Muscle of leg (tissue), 11 donors: Measurements from ENCODE around the gene KLF2. TPM values are rescaled to one million over a fixed set of nuclear protein-coding genes. Genes with fewer than 3 reads are reported as not detected.

Experiments
- DNase-seq: peaks from one replicate; pipeline ENCODE4 v3.0.0; 2013
- H3K27ac ChIP-seq: one replicate; pipeline ENCODE4 v1.5.1; 2013; ENCODE audit warnings: mild to moderate bottlenecking, low read length, control low read depth
- H3K27me3 ChIP-seq: one replicate; pipeline ENCODE4 v1.6.1; 2013; ENCODE audit warnings: low read length; ENCODE audit not compliant: control insufficient read depth, insufficient read depth
- H3K36me3 ChIP-seq: one replicate; pipeline ENCODE4 v1.6.1; 2013; ENCODE audit warnings: low read length; ENCODE audit not compliant: control insufficient read depth, insufficient read depth
- H3K4me1 ChIP-seq: one replicate; pipeline ENCODE4 v1.6.1; 2013; ENCODE audit warnings: low read length; ENCODE audit not compliant: control insufficient read depth, insufficient read depth
- H3K4me3 ChIP-seq: one replicate; pipeline ENCODE4 v1.5.1; 2013; ENCODE audit warnings: low read length, control low read depth
- H3K9me3 ChIP-seq: replicated peaks from 2 replicates; pipeline ENCODE4 v1.6.1; 2013; ENCODE audit warnings: low read depth, low read length; ENCODE audit not compliant: control insufficient read depth
- WGBS: methylation state at CpG from one replicate; pipeline ENCODE4 v1.1.5; 2013; ENCODE audit warnings: missing lambda C conversion rate; ENCODE audit not compliant: insufficient coverage; 5-methylcytosine and 5-hydroxymethylcytosine counted together
- polyA plus RNA-seq, 8 donors: library from polyadenylated mRNA; unstranded; fragments of 120-200 nt; gene quantifications; one replicate each; pipeline versions ENCODE4 v1.2.1 to v1.2.3, GENCODE V29; 2013; ENCODE audit warnings: inconsistent platforms in 1 of 8, low replicate concordance in 1 of 8; ENCODE audit not compliant: insufficient read length in 8 of 8, insufficient read depth in 1 of 8
- total RNA-seq: library from RNA; stranded (reverse); fragments of 120-200 nt; gene quantifications from one replicate; pipeline ENCODE4 v1.2.4, GENCODE V29; 2013

KLF2 gene
- total and polyA plus RNA-seq, 9 donors: 15.3 to 99.1 (median 79.5) TPM

DNA sequence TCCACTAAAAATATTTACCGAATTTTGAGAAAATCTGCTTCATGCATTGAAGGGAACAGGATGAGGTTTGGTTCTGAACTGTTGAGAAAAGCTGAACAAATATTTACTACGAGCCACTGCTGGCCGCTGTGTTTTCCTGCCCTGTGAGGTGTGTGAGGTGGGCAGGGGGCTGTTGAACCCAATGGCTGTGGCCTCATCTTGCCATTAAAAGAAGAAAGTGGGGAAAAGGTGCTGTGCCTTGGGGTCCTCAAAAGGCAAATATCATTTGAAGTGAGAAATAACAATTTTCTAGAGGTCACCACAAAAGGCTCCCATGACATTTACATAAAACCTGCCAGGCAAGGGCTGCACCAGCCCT lies 44.7 kb downstream of the KLF2 start:
- no peak overlapping the region for H3K4me3 ChIP-seq
- peaks cover 2% of the 10 kb centered on the region for H3K27me3 ChIP-seq
- no peaks in the 10 kb centered on the region for H3K9me3 ChIP-seq
- peaks cover 41% of the 10 kb centered on the region for H3K4me1 ChIP-seq
- WGBS: 84% methylated on average over 3 of the region's 3 CpGs
- no peak for DNase-seq
- no peak overlapping the region for H3K27ac ChIP-seq
- H3K36me3 ChIP-seq: peaks cover 26% of the 10 kb centered on the region

DNA sequence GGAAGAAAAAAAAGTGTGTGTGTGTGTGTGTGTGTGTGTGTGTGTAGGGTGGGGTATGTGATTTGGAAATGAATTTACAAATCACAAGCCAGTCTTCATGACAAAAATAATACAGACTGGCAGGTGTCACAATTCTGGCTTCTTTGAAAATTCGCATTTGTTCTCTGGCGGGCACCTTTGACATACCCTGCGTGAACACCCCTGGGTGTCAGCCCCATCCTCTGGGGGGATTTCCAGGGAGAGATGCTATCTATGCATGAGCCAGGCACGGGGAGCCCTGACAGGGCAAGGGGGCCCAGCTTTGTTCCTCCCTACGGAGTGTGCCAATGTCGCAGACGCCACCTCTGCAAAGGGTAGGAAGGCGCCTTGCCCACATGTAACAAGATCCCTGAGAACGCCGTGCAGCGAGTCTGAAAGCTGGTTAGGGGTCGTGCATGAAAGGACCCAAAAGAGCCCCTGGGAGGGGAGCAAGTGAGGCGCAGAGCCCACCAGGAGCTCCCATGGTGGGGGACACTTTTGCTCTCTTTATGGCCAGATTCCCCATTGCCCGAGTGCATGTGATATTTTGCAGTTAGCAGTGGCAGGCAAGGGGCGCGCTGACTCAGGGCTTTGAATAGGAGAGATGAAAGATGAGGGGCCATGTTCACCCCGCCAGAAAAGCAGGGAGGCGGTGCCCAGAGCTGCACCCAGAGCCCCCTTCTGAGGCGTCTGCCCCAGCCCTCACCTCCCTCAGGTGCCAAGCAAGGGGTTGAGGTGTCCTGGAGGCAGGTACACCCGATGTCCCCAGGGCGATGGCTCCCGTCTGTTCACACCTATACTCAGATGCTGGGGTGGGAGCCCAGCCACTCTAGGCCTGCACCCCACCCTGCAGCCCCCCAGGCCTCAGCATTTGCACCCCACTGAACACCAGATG lies 45.3 kb downstream of the KLF2 start:
- H3K4me1 ChIP-seq: peaks cover 41% of the 10 kb centered on the region
- no peak overlapping the region for H3K27ac ChIP-seq
- 86% methylated on average over 19 of the region's 22 CpGs for WGBS
- H3K36me3 ChIP-seq: peaks cover 32% of the 10 kb centered on the region
- H3K4me3 ChIP-seq: no peak overlapping the region
- DNase-seq: no peak
- peaks cover 2% of the 10 kb centered on the region for H3K27me3 ChIP-seq
- no peaks in the 10 kb centered on the region for H3K9me3 ChIP-seq

DNA sequence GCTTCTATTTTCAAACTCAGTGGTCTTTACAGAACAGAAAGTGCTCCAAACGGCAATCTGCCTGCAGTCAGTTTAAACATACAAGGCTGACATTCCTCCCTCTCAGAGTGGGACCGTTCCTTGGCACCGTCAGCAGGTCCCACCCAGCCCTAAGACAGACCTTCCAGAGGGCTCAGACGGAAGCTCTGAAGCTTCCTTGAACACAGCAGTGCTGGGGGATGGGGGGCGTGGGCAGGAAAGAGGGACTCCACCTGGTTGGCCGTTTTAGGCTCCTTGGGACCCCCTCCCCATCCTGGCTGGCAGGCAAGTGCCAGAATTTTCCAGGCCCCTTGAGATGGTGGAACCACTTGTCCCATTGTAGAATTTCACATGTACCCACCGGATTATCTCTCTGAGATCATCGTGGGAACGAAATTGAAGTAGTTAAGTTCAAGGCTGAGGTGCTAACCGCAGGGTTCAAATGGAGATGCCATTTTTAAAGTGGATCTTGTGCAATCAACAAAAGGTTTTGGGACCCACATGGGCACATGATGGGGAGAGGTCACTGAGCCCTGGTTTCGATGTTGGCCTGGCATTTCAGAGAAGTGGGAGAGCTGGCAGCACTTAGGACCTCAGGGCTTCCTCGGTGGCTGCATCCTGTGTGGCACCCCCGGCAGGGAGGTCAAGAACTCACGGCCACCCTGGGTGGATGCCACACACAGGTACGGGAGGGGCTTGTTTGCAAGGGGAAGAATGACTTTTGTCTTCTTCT lies 46.2 kb downstream of the KLF2 start:
- 78% methylated on average over 9 of the region's 15 CpGs for WGBS
- no peaks in the 10 kb centered on the region for H3K9me3 ChIP-seq
- H3K27me3 ChIP-seq: peaks cover 2% of the 10 kb centered on the region
- H3K4me3 ChIP-seq: no peak overlapping the region
- no peak overlapping the region for H3K27ac ChIP-seq
- DNase-seq: no peak
- H3K4me1 ChIP-seq: peaks cover 38% of the 10 kb centered on the region
- peaks cover 41% of the 10 kb centered on the region for H3K36me3 ChIP-seq

DNA sequence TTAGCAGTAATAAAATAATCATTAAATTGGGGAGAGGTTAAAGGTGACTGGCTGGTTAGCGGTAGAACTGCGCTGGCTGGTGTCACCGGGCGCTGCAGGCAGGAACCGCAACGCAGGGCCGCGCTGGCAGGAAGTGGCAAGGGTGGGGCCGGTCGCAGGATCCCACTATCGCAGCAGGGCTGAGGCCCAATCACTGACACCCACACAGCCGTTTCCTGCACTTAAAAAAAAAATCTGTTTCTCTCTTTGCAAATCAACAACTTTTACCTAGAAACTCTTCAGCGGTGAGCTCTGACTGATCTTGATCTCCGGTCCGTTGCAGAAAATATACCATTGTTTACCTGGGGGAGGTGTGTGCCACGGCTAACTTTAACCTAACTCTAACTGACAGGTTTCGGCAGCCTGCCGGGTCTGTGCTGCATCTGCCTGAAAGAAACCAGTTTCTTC lies 46.9 kb downstream of the KLF2 start:
- H3K9me3 ChIP-seq: no peaks in the 10 kb centered on the region
- H3K36me3 ChIP-seq: peaks cover 47% of the 10 kb centered on the region
- DNase-seq: no peak
- H3K27me3 ChIP-seq: peaks cover 2% of the 10 kb centered on the region
- no peak overlapping the region for H3K4me3 ChIP-seq
- H3K27ac ChIP-seq: no peak overlapping the region
- 74% methylated on average over 14 of the region's 18 CpGs for WGBS
- H3K4me1 ChIP-seq: peaks cover 33% of the 10 kb centered on the region

DNA sequence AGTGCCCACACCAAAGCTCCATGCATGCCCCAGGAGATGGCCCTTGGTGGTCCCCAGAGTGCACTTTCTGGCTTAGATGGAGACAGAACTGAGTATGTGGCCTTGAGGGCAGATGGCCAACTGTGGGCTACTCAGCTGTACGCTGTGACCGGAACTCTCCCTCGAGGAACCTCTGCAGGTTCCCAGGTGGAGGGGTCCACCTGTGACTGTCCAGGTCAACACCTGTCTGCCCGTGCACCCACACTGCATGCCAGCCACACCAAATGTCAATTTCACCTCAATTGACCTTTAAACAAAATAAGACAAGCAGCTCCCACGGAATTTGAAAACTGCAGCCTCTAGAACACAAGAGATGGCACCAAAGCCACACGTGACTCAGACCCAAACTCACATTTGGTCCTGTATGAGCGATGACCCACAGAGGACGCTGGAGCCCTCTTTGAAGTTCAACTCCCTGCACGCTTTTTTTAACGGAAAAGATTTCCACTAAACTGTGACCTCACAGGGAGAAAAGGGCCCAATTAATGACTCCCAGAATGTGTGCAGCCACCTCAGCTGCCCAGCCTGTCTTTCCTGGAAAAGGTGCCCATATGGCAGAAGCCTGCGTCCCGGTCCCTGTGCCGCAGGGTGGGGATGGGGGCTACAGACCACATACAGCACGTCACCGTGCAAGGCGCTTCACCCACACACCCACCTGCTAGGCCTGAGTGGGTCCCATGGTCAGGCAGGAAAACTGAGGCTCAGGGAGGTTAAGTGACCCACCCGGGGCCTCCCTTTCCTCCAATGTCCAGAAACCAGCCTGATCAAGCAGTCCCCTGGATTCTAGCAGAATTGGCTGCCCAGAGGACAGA lies 47.7 kb downstream of the KLF2 start:
- peaks cover 32% of the 10 kb centered on the region for H3K4me1 ChIP-seq
- H3K36me3 ChIP-seq: peaks cover 53% of the 10 kb centered on the region
- H3K27ac ChIP-seq: no peak overlapping the region

DNA sequence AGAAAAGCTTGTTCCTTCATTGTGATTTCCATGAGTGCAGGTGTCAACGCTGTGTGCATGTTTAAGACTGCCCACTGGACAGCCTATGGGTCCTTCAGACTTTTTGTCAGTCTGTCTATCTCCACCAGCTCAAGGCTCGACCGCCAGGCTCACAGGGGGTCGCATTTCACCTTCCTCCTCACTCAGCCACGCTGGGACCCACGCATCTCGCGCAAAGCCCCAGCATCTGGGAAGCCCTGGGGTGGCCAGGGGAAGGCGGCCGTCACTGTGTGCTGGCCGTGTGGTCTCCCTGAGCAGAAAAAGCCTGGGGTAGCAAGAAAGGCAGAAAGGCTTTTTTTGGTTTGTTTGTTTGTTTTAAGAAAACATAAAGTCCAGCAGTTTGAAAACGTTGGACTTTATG lies 48.5 kb downstream of the KLF2 start:
- peaks cover 2% of the 10 kb centered on the region for H3K27me3 ChIP-seq
- WGBS: 73% methylated on average over 8 of the region's 12 CpGs
- H3K36me3 ChIP-seq: peaks cover 57% of the 10 kb centered on the region
- no peak overlapping the region for H3K27ac ChIP-seq
- no peaks in the 10 kb centered on the region for H3K9me3 ChIP-seq
- no peak overlapping the region for H3K4me3 ChIP-seq
- peaks cover 33% of the 10 kb centered on the region for H3K4me1 ChIP-seq
- DNase-seq: no peak

More for the DNA sequence above, 47.7 kb downstream of the KLF2 start:
- 89% methylated on average over 10 of the region's 17 CpGs for whole genome bisulfite sequencing
- Histone ChIP-seq H3K9me3 (no peaks in the 10 kb centered on the region), H3K27me3 (peaks cover 2% of the 10 kb centered on the region), H3K4me3 (no peak overlapping the region)
- DNase-seq: no peak

DNA sequence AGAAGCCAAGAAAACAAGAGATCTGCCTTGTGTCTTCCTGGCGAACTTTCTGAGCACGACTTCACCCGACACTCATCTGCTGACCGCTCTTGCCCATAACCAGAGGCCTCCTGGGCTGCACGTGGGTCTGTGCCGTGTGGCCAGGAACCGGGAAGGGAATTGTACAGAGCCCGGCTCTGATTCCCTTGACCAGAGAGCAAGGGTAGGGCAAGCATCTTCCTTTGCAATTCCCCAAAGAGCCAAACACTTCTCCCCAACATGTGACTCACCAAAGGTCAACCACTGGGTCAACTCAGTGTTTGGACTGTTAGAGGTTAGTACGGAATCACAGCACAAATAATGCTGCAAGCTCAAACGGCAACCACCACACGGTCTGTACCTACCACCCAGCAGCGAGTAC lies 48.9 kb downstream of the KLF2 start:
- H3K27me3 ChIP-seq: peaks cover 2% of the 10 kb centered on the region
- no peak for DNase-seq
- 64% methylated on average over 6 of the region's 12 CpGs for WGBS
- peaks cover 33% of the 10 kb centered on the region for H3K4me1 ChIP-seq
- H3K9me3 ChIP-seq: no peaks in the 10 kb centered on the region
- H3K36me3 ChIP-seq: peaks cover 61% of the 10 kb centered on the region
- no peak overlapping the region for H3K27ac ChIP-seq
- no peak overlapping the region for H3K4me3 ChIP-seq

DNA sequence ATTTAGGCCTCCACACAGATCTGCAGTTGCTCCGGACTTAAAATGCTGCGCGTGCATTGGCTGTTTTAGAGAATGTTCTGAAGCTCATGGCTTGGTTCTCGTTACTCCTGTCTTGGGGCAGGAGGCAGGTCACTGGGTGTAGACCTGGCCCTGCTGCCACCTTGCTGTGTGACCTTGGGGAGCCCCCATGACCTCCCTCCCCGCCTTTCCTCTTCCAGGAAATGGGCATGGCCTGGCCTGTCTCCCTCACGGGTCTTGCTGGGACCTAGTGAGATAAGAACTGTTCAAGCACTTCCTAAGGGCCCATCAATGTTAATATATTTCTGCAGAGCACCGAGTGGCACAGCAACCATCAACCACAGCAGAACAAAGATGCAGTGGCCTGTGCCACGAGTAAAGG lies 49.4 kb downstream of the KLF2 start:
- no peak for DNase-seq
- H3K27ac ChIP-seq: no peak overlapping the region
- no peak overlapping the region for H3K4me3 ChIP-seq
- 80% methylated on average over 7 of the region's 8 CpGs for WGBS
- peaks cover 33% of the 10 kb centered on the region for H3K4me1 ChIP-seq
- H3K27me3 ChIP-seq: peaks cover 2% of the 10 kb centered on the region
- H3K36me3 ChIP-seq: peaks cover 61% of the 10 kb centered on the region
- H3K9me3 ChIP-seq: no peaks in the 10 kb centered on the region

DNA sequence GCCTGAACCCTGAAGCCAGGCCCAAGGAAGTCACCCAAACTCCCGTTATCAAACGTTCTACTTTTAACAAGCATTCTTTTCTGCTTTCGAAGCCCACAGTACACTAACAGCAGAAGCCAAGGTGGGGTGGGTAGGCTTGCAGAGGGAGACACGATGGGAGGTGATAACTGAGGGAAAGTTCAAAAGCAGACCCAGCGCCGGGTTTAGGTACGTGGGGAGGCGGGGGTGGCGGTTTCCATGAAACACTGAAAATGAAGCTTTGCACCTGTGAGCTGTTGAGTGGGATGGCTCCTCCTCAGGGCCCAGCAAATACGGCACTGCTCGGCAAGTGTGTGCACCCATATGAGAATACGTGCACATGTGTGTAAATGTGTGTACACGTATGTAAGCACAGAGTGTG lies 49.8 kb downstream of the KLF2 start:
- 89% methylated on average over 10 of the region's 13 CpGs for WGBS
- Histone ChIP-seq H3K9me3 (no peaks in the 10 kb centered on the region), H3K36me3 (peaks cover 61% of the 10 kb centered on the region), H3K27ac (no peak overlapping the region), H3K27me3 (peaks cover 2% of the 10 kb centered on the region), H3K4me1 (peaks cover 33% of the 10 kb centered on the region), H3K4me3 (no peak overlapping the region)
- DNase-seq: no peak
